Caco-2 (cell line): Measurements from ENCODE around the gene PLXNA4. TPM values are rescaled to one million over a fixed set of nuclear protein-coding genes. Genes with fewer than 3 reads are reported as not detected.

Source experiments
- BruUV-seq: library from RNA; stranded (reverse); fragments of 400-500 nt; replicated peaks from 2 replicates; lab custom pipeline; 2021; lab: Mats Ljungman, UMichigan
- CTCF ChIA-PET: fragments of 300-600 bp; sonication (Branson Sonifier 250); formaldehyde crosslinking; loops from one replicate; lab custom pipeline; 2022; ENCODE audit warnings: antibody characterized with exemption; lab: Charles Lee
- POLR2A ChIA-PET: fragments of 300-600 bp; sonication (Branson Sonifier 250); formaldehyde crosslinking; loops from one replicate; lab custom pipeline; 2022; ENCODE audit warnings: antibody characterized with exemption; lab: Charles Lee
- DNase-seq, 2 experiments: peaks; one replicate each; pipeline versions ENCODE4 v3.0.0 to v3.0.0-alpha.2; 2020 to 2022
- H3K27me3 ChIP-seq: replicated peaks from 2 replicates; pipeline ENCODE4 v1.6.0; 2011; ENCODE audit warnings: low read length; ENCODE audit not compliant: control insufficient read depth, insufficient read depth
- H3K36me3 ChIP-seq: 2 replicates; pipeline ENCODE4 v1.5.1; 2011; ENCODE audit warnings: low read length; ENCODE audit not compliant: control insufficient read depth, insufficient read depth
- H3K4me1 ChIP-seq: fragments of 250-450 bp; sonication (Bioruptor Pico); 2 replicates; pipeline ENCODE4 v1.5.1; 2020; ENCODE audit warnings: mild to moderate bottlenecking
- H3K4me3 ChIP-seq: 2 replicates; pipeline ENCODE4 v1.5.1; 2011; ENCODE audit warnings: low read depth, mild to moderate bottlenecking, control low read depth, low read length
- H3K9me3 ChIP-seq: fragments of 250-450 bp; sonication (Bioruptor Pico); 2 replicates; pipeline ENCODE4 v1.5.1; 2020; ENCODE audit warnings: mild to moderate bottlenecking, moderate library complexity
- H3K27ac Mint-ChIP-seq: one replicate; pipeline ENCODE4 v1.8.0; 2022; ENCODE audit warnings: mixed read lengths; ENCODE audit not compliant: unreplicated experiment
- H3K27me3 Mint-ChIP-seq: one replicate; pipeline ENCODE4 v1.8.0; 2022; ENCODE audit warnings: mixed read lengths; ENCODE audit not compliant: insufficient read depth, unreplicated experiment
- H3K36me3 Mint-ChIP-seq: one replicate; pipeline ENCODE4 v1.8.0; 2022; ENCODE audit warnings: mild to moderate bottlenecking, mixed read lengths; ENCODE audit not compliant: insufficient read depth, unreplicated experiment
- H3K4me1 Mint-ChIP-seq: one replicate; pipeline ENCODE4 v1.8.0; 2022; ENCODE audit warnings: low read depth, mixed read lengths; ENCODE audit not compliant: unreplicated experiment
- H3K4me3 Mint-ChIP-seq: one replicate; pipeline ENCODE4 v1.8.0; 2022; ENCODE audit warnings: mild to moderate bottlenecking, moderate library complexity, mixed read lengths; ENCODE audit not compliant: unreplicated experiment
- H3K9me3 Mint-ChIP-seq: one replicate; pipeline ENCODE4 v1.8.0; 2022; ENCODE audit warnings: mixed read lengths; ENCODE audit not compliant: unreplicated experiment
- CTCF ChIP-seq, 2 experiments: fragments of 200-600 bp in 1 of 2; IDR thresholded peaks; 1 replicate in 1 of 2; 2 replicates in 1 of 2; pipeline versions ENCODE4 v1.5.1 to v1.8.0; 2011 to 2022; ENCODE audit warnings: antibody characterized with exemption in 1 of 2, control low read depth in 1 of 2, inconsistent platforms in 1 of 2, low read depth in 1 of 2, low read length in 1 of 2, mild to moderate bottlenecking in 1 of 2, moderate library complexity in 1 of 2; ENCODE audit not compliant: insufficient read depth in 1 of 2, severe bottlenecking in 1 of 2, unreplicated experiment in 1 of 2
- intact Hi-C: fragments of 100-400 bp; cut with micrococcal nuclease; formaldehyde crosslinking; loops from one replicate; pipeline ENCODE4 v1.10.0; 2022; ENCODE audit not compliant: unreplicated experiment
- total RNA-seq: library from RNA; stranded (reverse); gene quantifications from 2 replicates; pipeline ENCODE4 v1.2.3, GENCODE V29; 2022

The PLXNA4 gene
- total RNA-seq, 1 experiment from 2014 or later = 0.43 TPM

- Mint-ChIP-seq H3K4me3 (no peak overlapping the region), H3K9me3 (no peaks in the 10 kb centered on the region), H3K27me3 (peaks cover 26% of the 10 kb centered on the region), H3K36me3 (no peaks in the 10 kb centered on the region), H3K4me1 (no peaks in the 10 kb centered on the region), H3K27ac (no peak overlapping the region)
- no TSS peak for BruUV-seq
- intact Hi-C loops = no loop called here
- DNase-seq = no peak
- H3K27me3 ChIP-seq = peaks cover 1% of the 10 kb centered on the region
- H3K9me3 ChIP-seq = no peaks in the 10 kb centered on the region
- POLR2A ChIA-PET = no interaction called here
- TF ChIP-seq CTCF (IDR thresholded peaks at IDR 0.05; ENCODE audit: insufficient read depth in 1 of 2, low read depth in 1 of 2, low read length in 1 of 2, severe bottlenecking in 1 of 2, unreplicated experiment in 1 of 2) = no peak
- no peak overlapping the region for H3K4me3 ChIP-seq
- CTCF ChIA-PET = no interaction called here
- H3K4me1 ChIP-seq = no peaks in the 10 kb centered on the region
- no peaks in the 10 kb centered on the region for H3K36me3 ChIP-seq
These were observed 44.0 kb downstream of the PLXNA4 start for GRCh38 chr7:132532281-132532680.

- CTCF ChIA-PET = no interaction called here
- Mint-ChIP-seq H3K4me1 (no peaks in the 10 kb centered on the region), H3K9me3 (no peaks in the 10 kb centered on the region), H3K36me3 (no peaks in the 10 kb centered on the region), H3K4me3 (no peak overlapping the region), H3K27ac (no peak overlapping the region), H3K27me3 (peaks cover 29% of the 10 kb centered on the region)
- H3K4me3 ChIP-seq = no peak overlapping the region
- no peaks in the 10 kb centered on the region for H3K9me3 ChIP-seq
- TF ChIP-seq CTCF (IDR thresholded peaks at IDR 0.05; ENCODE audit: insufficient read depth in 1 of 2, low read depth in 1 of 2, low read length in 1 of 2, severe bottlenecking in 1 of 2, unreplicated experiment in 1 of 2) = no peak
- intact Hi-C loops = no loop called here
- POLR2A ChIA-PET = no interaction called here
- H3K4me1 ChIP-seq = no peaks in the 10 kb centered on the region
- no peaks in the 10 kb centered on the region for H3K36me3 ChIP-seq
- BruUV-seq = no TSS peak
- no peaks in the 10 kb centered on the region; the same call in none of the 2 replicates for H3K27me3 ChIP-seq
- no peak for DNase-seq
These were observed 44.7 kb downstream of the PLXNA4 start for GRCh38 chr7:132531562-132531961.

GRCh38 chr7:132528695-132529094 is 47.6 kb downstream of the PLXNA4 start:
- Mint-ChIP-seq H3K27me3 (peaks cover 26% of the 10 kb centered on the region), H3K4me3 (no peak overlapping the region), H3K36me3 (no peaks in the 10 kb centered on the region), H3K4me1 (no peaks in the 10 kb centered on the region), H3K27ac (no peak overlapping the region), H3K9me3 (no peaks in the 10 kb centered on the region)
- ChIA-PET POLR2A (no interaction called here), CTCF (no interaction called here)
- no peak for TF ChIP-seq CTCF (IDR thresholded peaks at IDR 0.05; ENCODE audit: insufficient read depth in 1 of 2, low read depth in 1 of 2, low read length in 1 of 2, severe bottlenecking in 1 of 2, unreplicated experiment in 1 of 2)
- Histone ChIP-seq H3K4me1 (no peaks in the 10 kb centered on the region), H3K9me3 (no peaks in the 10 kb centered on the region), H3K36me3 (no peaks in the 10 kb centered on the region), H3K27me3 (no peaks in the 10 kb centered on the region; the same call in 1 of the 2 replicates), H3K4me3 (no peak overlapping the region)
- no peak for DNase-seq
- BruUV-seq = no TSS peak
- intact Hi-C loops = no loop called here
